SK-N-DZ (cell line): ENCODE measurements around the gene ARFGAP1.
"Not testable (repeated sequence)": the region's sequence is repeated elsewhere in the genome, so short reads cannot be mapped to it uniquely, and the experiment has no call there.

Experiments used
- DNase-seq: peaks from one replicate; pipeline ENCODE4 v3.0.0-alpha.2; 2015; ENCODE audit warnings: low spot score

The ARFGAP1 gene

DNA sequence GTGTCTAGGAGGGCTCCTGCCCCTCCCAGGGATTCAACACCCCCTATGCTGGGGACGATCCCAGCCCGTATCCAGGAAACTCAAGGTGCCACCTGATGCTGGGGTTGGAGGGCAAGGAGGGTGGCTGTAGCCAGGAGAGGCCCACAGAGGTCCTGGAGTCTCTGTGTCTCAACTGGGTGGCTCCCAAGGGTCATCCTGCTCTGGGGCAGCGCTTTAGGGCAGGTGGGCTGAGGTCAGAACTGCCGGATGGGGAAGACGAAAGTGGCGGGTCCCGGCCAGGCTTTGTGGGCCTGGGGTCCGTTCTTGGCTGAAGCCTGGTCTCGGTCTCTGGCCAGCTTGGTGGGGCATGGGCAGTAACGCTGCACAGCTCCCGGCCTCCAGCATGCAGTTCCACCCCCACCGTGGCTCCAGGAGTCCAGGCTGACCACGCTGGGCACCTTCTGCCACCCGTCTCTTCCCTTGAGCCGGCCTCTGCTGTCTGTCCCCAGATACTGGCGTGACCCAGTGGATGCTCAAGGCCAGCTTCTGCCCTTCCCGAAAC is 17.6 kb downstream of the ARFGAP1 start:
- DNase-seq = no peak

DNA sequence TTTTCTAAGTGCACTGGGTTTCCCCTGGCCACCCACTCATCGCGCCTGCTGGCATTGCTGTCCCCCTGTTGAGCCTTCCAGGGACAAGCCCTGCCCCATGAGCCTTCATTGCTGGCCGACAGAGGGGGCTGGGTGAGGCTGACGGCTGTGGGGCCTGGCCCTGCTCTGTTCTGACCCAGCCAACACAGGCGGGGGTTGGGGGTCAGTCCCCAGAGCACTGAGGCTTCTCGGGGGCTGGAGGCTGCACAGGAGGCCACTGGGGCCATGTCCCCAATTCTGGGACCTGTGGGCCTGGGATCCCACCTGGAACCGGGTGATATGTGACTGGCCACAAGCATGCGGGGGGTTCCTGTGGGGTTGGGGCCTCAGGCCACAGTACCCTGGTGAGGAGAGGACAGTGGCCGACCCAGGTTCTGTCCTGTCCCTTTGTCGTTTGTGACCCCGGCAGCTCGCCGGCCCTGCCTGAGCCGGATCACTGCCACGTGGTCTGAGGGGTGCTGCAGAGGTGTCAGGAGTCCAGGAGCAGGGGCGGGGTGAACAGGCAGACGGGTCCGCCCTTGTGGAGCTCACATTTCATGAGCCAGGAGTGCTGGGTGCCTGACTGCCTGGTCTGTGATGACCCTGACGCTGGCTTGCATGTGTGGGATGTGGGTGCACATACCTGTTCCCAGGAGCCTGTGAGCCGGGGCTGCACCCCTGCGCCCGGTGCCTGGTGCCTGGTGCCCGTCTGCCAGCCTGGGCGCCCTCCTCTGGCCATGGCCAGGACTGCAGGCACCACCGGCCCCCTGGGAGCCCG is 18.3 kb downstream of the ARFGAP1 start:
- peak; percentile 62 for DNase-seq

GRCh38 chr20:63291811-63292210 is 19.2 kb downstream of the ARFGAP1 start:
- DNase-seq = no peak

GRCh38 chr20:63292292-63292701 is 19.7 kb downstream of the ARFGAP1 start:
- DNase-seq = no peak

- no peak for DNase-seq
These were observed 20.3 kb downstream of the ARFGAP1 start, which contains the start of gene COL20A1 for GRCh38 chr20:63292904-63293303. COL20A1 (plus strand) TSS chr20:63293186; CDS start chr20:63295108, 1,922 bp downstream.

DNA sequence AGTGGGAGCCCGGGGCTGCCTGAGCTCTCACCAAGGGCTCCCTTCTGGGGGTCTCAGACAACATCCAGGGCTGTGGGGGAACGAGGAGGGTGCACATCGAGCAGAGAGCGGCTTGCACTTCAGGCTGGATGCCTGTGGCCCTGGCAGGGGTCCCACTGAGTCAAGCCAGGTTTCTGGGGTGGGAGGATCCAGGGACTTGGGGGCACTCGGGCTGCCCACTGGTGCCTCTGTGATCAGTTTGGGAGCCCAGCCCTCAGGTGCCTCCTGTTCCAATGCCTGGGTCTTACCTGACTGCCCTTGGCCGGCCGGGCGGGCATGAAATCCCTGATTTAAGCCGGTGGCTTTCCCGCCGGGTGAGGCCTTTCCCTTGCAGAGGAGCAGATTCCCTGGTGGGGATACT is 20.8 kb downstream of the ARFGAP1 start:
- DNase-seq = no peak

DNA sequence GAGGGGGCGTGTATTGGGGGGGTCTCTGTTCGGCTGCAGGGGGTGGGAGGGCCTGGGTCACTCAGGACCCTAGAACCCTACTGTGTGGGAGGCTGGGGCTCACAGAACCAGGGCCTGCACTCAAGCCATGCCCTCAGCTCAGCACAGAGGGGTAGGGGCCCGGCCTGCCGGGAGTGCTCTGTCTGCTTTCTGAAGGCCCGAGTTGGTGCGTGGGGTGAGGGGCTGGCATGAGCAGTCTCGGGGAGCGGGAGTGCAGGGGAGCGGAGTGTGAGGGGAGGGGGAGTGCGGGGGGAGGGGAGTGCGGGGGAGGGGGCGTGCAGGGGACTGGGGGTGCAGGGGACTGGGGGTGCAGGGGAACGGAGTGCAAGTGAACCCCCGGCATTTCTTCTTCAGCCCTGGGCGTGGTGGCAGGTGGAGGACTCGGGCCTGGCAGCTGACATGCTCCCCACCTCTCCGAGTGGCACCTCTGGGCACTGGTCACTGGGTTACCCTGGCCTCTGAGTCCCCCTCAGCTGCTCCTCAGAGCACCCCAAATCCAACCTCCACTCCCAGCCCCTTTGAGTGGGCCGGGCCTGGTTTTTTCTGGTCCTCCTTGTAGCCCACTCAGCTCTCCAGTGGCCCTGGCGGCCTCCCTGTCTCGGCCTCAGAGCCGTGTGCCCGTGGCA is 21.4 kb downstream of the ARFGAP1 start:
- no peak for DNase-seq

DNA sequence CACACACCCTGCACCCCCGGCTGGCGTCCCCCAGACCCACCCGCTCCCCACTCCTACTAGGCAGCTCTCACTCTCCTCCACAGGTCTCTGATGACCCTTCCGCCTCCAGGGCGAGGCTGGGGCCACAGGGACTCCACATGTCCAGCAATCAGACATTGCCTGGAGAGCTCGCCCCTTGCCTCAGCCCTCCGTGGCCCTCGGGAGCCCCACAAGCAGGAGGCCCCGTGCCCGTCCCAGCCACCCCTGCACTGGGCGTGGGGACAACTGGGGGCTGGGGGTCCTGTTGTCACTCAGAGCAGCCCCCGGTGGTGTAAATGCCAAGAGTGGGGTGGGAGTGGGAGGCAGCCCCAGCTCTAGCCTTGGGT is 21.9 kb downstream of the ARFGAP1 start:
- no peak for DNase-seq

DNA sequence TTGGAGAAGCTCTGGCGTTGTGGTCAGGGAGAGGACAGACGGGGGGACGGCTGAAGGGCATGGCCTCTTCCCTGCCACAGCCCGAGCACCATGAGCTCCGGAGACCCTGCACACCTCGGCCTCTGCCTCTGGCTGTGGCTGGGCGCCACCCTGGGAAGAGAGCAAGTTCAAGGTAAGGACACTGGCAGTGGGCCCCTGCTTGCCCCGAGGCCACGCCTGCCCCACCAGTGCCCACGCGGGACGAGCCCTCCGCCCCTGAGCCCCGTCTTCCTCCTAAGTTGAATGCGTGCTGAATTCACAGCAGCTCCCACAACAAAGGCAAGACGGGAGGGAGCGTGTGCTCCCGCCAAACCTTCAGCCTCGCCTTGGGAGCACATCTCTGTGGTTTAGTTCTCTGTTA is 22.4 kb downstream of the ARFGAP1 start:
- no peak for DNase-seq

GRCh38 chr20:63295422-63295821 is 22.8 kb downstream of the ARFGAP1 start:
- no peak for DNase-seq

- no peak for DNase-seq
These were observed 23.2 kb downstream of the ARFGAP1 start for GRCh38 chr20:63295846-63296245.

GRCh38 chr20:63296531-63297299 is 24.1 kb downstream of the ARFGAP1 start:
- no peak for DNase-seq

DNA sequence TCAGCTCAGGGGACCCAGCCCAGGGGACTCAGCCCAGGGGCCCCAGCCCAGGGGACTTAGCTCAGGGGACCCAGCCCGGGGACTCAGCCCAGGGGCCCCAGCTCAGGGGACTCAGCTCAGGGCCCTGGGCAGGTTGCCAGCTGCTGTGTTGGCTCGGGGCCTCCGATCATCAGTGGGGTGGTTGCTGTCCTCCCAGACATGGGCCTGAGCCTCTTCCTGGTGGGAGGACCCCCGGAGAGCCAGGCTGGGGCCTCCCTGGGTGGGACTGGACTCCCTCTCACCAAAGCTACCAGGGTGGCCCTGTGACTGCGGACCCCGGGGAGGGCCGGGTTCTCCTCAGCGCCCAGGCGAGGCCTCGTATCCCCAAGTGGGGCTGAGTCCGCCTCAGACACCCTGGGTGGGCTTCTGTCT is 24.8 kb downstream of the ARFGAP1 start:
- no peak for DNase-seq

- no peak for DNase-seq
These were observed 25.4 kb downstream of the ARFGAP1 start for GRCh38 chr20:63297796-63298572.

- DNase-seq = no peak
These were observed 26.2 kb downstream of the ARFGAP1 start for GRCh38 chr20:63298731-63299312.

DNA sequence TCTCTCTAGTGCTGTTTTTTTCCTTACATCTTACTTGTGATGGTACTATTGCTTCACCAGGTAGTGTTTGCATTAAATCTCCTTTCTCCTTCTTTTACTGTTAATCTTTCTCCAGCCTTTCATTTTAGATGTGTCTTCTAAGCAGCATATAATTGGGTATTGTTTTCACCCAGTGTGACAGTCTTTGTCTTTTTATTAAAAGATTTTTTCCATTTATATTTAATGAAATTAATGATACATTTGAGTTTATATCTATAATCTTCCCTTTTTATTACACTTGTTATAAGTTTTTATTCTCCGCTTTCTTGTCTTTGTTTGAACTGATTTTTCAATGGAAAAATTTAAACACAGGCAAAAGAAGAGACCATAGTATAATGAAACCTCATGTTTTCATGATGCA is 29.1 kb downstream of the ARFGAP1 start:
- no peak for DNase-seq

DNA sequence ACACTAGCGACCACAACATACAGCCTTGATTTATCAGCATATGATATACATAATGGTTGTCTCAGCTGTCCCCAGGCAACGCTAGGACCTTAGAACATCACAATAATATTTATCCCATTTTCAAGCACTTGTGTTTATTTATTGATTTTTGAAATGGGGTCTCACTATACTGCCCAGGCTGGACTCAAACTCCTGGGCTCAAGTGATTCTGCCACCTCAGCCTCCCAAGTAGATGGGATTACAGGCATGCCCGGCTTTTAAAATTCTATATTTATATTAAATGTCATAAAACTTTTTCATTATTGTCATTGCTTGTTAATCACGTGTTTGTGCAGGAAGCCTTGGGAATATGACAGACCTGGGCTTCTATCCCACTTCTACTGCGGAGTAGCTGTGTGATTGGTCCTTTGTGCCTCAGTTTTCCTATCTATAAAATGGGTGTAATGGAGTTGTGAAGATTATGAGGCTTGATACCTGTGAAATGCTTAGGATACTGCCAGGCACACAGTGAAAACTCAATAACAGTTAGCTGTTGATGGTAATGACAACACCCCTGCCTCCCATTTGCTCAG is 30.6 kb downstream of the ARFGAP1 start:
- DNase-seq = no peak

GRCh38 chr20:63305393-63305792 is 32.8 kb downstream of the ARFGAP1 start:
- no peak for DNase-seq

GRCh38 chr20:63305933-63306672 is 33.5 kb downstream of the ARFGAP1 start:
- not testable (repeated sequence) for DNase-seq
